CD1c-positive myeloid dendritic cell (primary cell): ENCODE measurements around the gene CCL19.

Experiments used
- DNase-seq: peaks from one replicate; pipeline ENCODE4 v3.0.0-alpha.2; 2016; ENCODE audit errors: extremely low spot score

CCL19 gene

DNA sequence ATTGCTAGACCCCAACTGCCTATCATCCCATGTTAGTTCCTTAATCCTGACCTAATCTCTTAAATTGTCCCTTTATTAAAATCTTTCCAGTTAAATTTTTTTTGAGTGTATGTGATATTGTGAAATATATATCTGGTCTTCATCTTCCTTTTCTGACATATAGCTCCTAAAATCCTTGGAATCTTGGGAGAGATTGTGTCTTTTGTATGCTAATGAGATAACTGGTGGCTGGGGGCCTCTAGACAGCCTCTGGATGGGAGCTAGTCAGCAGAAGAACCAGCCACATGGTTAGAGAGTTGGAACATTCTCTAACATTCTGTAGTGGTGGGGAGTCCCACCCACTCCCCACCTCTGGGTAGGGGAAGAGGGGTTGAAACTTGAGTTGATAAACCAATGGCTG, 3.7 kb upstream of the CCL19 start:
- no peak for DNase-seq

DNA sequence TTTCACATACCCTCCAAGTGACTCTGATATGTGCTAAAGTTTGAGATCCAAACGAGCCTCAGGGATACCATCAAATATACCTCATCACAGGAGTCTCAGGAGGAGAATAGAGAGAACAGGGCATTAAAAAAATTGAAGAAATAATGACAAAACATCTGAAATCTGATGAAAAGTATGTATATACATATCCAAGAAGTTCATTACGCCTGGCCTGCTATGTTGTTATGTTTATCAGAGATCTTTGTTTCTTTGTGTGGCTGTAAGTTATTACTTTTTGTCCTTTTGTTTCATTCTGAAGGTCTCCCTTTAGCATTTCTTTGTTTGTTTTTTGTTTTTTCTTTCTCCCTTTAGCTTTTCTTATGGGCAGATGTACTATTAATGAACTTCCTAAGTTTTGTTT, 2.5 kb upstream of the CCL19 start:
- no peak for DNase-seq

DNA sequence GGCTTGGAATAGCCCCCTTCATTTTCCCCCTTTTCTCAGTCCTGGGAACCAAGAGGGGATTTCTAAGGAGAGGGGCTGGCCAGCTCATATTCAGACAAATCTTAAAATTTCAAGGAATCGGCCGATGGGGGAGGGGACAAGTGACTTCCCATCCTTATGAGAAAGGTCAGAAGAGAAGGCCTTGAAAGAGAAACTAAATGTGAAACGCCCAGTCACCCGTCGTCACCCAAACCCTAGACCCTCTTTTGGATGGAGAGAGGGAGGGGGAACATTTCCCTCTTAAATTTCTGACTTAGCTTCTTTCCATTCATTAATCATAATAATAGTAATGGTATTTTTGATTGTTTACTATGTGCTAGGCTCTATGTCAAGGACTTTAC, 850 bp upstream of the CCL19 start:
- DNase-seq = no peak

DNA sequence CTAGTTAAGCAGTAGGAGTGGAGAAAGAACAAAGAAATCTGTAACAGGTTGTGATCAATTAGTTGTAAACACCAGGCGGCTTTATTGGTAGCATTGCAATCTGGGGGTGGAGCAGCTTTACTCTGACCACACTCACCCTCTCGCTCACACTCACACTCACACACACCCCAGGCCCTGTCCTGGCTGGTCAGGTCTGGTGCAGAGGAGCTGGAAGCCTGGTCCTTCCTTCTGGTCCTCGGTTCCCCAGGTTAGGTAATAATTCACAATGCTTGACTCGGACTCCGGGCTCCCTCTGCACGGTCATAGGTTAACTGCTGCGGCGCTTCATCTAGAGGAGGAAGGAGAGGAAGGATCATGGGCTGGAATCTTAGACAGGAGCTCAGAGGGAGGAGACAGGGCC, 1.6 kb downstream of the CCL19 start:
- DNase-seq = no peak

DNA sequence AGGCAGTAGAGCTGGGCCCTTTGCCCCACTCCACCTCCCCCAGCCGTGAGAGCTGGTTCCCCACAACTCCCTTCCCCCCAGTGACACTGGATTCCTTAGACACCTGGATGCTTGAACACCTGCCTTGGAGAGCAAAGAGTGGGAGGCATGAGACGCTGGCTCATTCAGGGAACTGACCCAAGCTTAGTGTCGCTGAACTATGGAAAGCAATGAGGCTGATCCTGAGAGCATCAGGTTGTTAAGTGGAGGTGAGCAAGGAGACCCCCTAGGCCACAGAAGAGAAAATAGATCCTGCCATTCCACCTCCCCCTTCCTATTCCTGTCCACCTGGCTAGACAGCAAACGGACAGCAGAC, 2.0 kb downstream of the CCL19 start:
- no peak for DNase-seq

DNA sequence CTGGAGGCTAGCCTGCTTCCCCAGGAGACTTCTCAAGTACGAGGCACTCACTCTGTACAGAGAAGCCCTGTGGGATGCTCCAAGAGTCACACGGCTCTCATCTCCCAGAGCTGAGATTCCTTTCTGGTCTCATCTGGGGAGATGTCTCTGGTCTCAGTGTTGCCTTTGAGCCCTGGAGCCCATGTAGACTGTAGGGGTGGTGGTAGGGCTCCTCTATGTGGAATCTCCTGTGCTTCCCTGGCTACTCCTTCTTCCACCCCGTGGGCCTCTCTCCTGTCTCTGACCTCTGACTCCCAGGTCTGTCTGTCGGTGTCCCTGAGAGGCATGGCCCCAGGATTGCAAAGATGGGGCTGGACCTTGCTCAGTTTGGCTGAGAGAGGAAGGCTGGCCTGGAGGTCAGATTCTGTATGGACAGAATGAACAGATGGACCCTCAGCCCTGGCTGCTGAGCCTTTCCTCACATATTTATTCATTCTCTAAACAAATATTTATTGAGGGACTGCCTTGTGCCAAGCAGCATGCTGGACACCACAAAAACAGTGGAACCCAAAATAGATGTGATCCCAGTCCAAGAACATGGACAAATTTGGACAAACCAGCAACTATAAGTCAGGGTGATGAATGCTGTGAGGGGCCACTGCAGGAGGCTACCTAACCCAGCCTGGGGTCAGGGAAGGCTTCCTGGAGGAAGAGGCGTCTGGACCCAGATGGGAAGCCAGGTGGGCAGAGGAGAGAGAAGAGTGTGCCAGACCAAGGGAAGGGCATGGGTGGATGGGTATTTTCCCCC, 2.6 kb downstream of the CCL19 start:
- no peak for DNase-seq

DNA sequence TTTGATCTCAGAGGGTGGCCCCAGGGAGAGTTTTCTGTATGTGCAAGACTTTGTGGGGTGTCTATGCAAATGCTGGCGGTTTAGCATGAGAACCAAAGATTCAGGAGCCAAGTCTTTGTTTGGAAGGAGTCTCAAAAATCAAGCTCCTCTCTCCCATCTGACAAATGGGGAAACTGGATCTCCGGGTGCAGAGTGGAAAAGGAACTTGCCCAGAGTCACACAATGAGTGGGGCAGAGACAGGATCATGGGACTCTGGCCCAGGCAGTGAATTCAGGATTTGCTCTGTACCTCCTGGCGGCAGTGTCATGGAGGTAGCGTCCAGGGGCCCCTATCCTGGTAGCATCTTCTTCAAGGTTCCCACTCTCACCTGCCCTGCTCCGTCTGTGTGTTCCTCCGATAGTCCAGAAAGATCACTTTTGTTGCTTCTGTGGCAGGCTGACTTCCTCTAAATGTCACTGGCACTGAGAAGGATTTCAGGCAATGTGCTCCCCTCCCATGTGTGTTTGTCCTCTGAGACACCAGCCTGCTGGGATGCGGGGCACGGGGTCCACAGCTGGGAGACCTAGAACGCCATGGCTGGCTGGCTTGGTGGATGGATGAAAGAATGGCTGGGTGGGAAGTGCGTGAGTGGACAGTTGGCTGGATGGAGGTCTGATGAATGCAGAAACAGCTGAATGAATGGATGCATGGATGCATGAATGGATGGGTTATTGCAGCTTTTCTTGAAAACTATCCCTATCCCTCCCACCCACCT, 3.6 kb downstream of the CCL19 start:
- peak; percentile 37 for DNase-seq

DNA sequence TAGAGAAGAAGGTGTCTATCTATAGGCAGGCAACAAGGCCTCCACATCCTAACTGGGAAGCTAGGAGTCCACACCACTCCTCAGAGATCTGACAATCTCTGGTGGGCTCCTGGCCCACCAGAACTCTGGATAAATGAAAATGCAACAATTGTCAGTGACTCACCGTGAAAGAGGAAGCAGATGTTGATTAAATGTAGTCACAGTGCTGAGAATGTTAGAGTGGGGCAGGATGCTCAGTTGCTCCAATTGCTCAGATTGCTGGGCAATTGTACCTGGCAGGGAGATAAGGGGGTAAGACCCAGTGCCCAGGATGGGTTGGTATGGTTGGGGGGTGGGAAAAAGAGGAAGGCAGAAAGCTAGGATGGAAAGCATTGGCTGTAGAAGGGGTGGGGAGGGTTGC, 4.3 kb downstream of the CCL19 start:
- peak; percentile 14 for DNase-seq

DNA sequence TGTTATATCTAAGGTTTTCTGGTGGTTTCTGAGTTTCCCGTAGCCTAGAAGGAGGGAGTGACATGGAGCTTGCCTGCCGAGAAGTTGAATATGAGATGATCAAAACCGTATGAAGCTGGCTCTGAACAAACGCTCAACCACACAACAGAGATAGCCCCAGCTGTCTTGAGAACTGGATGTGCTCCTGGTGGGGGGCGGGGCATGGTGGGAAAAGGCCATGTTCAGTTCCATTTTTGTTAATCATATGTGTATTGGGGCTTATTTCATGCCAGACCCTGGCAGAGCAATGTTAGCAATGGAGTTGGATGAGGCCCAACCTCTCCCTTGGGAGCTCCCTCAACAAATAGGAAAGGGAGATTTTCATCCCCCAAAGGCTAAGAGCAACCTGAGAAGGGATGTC, 4.8 kb downstream of the CCL19 start:
- DNase-seq = no peak

DNA sequence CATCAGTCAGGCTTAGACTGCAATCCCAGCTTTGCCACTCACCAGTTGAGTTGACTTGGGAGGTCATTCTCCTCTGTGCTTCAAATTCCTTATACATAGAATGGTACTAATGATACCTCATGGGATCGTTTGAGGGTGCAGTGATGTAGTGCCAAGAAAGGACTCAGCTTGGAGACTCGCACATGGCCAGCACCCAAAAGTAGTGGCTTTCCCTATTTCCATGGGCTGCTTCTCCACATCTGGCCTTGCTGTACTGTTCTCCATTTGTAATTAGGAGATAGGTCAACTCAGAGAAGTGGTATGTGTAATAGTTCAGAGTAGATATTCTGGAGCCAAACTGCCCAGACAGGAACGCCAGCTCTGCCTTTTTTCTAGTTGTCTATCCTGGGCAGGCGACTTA, 5.5 kb downstream of the CCL19 start:
- DNase-seq = no peak

DNA sequence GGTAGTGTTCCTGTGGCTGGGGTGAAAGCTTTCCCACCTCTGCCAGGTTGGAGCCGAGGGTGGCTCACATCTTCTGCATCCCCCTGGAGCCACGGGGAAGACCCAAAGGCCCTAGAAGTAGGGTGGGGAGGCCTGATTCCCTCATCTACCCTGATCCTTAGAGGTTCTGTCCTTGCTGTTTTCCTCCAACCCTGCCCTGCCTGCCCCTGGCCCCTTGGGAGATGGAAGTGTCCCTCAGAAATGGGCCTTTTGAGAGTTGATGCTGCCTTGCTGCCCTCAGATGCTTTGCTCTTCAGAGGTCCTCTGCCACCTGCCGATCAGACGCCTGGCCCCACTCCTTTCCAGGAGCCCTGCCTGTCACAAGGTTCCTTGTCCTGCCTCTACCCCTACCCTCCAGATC, 6.3 kb downstream of the CCL19 start:
- DNase-seq = no peak

DNA sequence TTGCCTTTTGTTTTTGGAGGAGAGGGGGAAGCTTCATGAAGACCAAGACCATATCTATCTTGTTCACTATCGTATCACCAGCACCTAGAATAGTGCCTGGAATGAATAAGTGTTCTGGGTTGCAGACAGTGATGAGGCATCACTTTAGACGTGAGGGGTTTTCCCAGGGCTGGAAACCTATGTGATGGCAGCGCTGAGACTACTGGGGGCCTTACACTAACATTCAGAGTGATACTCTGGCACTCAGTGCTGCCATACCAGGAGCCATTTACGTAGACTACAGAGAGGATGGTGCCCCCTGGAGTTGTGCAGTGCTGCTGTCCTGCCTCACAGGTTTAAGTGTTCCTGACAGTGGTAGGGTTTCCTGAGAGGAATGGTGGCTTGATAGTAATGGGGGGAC, 6.9 kb downstream of the CCL19 start:
- no peak for DNase-seq

DNA sequence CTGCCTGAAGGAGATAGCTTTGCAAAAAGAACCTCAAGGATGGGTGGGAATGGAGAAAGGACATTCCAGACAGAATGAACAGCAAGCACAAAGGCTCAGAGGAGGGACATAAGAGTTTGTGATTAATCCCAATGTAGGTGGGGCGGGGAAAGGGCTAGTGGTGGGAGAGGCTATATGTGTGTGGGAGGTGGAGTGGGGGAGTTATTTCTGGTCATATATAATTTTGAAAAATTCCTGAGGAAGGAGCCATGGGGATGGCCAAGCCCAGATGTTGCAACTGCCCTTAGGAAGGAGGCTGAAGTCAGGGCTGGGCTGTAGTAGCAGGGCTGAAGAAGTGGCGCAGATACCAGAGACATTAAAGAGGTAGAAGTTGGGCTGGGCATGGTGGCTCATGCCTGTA, 15.2 kb downstream of the CCL19 start:
- DNase-seq = no peak

DNA sequence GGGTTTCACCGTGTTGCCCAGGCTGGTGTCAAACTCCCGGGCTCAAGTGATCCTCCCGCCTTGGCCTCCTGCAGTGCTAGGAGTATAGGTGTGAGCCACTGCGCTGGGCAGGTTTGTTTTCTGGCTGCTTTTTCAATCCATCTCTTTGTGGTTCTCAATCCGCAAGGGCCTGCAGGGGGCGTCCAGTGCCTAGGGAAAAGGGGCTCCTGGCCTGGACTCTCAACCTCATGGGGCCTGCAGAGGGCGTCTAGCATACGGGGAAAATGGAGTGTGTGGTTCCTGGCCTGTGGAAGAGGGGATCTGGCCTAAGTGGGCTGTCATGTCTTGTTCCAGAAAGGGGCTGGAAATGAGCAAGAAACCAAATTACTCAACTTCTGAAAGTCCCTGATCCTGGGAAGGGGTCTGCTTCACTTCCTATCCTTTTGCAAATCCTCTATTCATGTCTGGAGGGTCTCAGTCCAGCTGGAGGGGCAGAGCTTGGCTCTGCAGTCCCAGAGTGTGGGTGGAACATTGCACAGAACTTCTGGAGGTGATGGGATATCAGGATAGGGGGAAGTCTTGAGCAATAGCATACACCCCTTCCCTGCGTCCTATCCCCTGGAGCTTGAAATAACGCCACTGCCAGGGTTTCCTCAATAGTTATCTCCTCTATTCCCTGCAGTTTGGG, 15.9 kb downstream of the CCL19 start:
- peak; percentile 74 for DNase-seq

DNA sequence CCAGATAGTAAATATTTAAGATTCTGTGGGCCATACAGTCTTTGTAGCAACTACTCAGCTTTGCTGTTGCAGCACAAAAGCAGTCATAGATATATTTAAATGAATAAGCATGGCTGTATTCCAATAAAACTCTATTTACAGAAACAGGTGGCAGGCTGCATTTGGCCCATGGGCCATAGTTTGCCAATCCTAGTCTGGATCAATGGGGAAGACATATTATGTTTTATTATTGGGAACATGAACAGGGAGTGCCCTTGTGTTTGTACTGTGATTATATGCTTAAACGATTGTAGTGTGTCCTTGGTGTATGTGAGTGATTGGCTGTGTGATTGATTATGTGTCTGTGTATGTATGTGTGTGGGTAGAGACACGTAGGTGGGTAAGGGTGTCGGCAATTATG, 16.6 kb downstream of the CCL19 start:
- no peak for DNase-seq

DNA sequence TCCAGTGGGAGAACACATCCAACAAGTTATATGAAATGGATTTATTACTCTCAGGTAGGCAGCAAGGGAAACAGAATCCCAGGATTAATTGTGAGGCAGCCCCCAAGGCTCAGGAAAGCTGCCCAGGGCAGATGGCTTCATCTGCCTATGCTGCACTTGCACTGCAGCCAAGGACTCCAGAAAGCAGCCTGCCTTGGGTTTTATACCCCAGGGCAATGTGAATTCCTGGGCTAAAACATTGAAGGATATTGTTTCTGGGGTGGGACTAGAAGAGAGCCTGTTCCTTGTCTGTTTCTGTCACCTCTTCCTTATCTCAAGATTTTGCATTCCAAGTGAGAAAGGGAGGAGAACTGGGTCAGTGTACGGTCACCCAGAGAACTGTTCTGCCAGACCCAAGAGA, 19.8 kb downstream of the CCL19 start:
- no peak for DNase-seq

DNA sequence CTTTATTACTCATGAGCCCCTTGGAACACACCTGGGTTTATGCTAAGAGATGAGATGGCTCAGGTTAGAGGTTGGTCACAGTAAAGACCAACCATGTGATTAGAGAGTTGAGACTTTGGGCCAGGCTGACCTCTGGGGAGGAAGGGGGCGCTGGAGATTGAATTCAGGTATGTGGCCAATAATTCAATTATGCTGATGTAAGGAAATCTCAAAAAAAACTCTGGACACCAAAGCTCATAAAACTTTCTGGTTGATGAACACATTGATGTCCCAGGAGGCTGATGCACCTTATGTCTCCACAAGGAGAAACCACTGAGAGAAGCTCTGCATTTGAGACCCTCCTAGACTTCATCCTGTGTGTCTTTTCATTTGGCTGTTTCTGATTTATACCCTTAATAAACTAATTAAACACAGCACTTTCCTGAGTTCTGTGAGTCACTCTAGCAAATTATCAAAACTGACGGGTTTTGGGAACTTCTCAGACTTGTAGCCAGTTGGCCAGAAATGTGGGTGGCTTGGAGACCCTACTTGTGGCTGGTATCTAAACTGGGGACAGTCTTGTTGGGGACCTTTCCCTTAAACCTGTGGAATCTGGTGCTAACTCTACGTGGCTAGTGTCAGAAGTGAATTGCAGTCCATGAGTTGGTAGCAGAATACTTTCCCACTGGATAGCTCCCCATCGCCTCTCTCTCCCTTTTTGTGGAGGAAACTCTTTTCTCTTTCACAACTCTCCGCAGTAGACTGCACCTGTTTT, 21.1 kb downstream of the CCL19 start:
- DNase-seq = no peak

DNA sequence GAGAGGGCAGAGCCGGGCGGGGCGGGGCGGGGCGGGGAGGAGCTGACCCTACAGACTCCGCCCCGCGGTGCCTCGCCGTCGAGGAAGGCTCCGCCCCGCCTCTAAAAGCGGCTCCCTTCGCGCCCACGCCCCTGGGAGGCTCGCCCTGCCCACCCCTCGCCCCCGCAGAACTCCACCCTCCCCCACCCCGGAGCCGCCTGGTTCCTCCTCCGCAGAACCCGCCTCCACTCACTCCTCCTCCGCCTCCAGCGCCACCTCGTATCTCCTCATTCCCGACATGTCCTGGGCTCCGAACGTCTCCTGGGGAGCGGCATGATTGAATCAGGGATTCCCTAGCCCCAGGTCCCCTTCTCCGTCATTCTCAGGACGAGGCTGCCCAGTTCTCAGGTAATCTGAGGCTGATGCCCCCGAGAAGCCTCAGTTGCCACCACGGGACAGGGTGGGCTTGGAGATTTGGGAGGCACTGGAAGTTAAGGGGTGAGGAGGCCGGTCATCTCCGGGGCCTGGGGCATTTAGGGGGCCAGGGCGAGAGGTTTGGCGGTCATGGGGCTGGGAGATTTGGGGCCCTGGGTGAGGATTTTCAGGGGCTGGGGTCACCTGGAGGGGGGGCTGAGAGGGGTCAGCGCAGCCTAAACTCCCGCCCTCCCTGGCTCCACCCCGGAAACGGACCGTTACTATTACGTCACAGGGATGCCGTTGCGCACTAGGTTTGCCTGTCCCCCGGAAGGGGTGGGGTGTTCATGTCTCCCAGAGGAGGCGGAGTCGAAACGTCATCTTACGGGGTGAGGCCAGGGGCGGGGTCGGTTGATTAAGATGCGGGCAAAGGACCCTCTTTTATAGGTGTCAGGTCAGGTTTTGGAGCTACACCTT, 25.5 kb downstream of the CCL19 start:
- DNase-seq = peak; percentile 89

DNA sequence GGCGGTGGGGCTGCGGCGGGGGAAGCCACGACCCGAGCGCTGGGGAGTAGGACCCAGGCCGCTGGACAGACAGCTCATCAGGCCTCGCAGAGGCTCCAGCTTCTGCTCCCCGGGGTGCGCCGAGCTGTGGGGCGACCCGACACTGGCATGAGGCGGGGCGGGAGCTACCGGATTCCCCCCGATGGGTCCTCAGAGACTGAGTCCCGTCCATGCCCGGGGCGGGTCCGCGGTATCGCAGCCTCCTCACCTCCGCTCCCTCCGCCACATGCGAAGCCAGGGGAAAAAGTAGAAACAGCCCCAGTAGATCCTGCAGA, 26.1 kb downstream of the CCL19 start:
- no peak for DNase-seq

DNA sequence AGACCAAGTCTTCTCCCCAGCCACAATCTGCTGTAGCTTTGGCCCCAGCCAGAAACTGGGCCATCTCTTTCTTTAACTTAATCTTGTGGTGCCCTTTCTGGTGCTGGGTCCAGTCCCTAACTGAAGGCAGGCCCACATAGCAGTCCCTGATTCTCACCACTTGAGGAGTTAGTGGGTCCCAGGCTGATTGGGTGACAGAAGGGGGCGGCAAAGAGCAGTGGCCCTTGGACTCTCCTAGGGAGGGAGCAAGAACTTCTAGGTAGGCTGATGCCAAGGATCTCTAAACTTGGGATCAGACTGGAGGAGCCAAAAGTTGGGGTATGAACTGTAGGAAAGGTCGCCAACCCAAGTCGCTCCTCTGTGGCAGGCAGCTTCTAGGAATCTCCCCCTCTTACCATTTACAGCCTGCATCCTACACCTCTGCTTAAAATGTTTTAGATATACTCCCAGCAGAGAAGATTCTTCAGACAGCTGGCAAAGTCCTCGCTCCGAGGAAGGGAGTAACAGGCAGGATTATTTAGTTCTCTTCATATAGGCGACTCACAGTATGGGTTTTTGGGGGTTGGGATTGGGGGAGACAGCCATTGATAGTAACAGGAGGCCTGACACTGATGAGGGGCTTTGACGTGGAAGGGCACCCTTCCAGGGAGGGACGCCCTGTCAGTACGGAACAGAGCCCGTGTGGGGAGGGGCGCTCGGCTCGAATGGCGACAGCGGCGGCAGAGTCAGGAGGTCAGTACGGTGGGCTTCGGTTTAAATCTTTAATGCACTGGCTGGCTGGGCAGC, 26.6 kb downstream of the CCL19 start:
- peak; percentile 75 for DNase-seq

DNA sequence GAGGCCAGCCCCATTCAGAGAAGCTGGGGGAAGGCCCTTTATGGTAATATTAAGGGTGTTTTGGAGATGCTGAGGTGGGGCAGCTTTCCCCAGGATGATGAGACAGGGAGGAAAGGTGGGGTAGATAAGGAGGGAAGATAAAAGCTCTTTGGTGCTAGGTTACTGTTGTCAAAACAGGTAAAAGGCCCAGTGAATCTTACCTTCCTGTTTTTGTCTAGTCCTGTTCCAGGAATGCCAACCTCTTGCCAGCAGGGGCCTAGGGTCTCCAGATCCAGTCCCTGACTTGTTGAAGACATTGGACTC, 27.8 kb downstream of the CCL19 start:
- DNase-seq = no peak
